ENCODE results near the gene KRTAP13-1. TPM values are rescaled to one million over a fixed set of nuclear protein-coding genes. Genes with fewer than 3 reads are reported as not detected.

Gene KRTAP13-1
- total RNA-seq, 1 donor = 0.27 TPM

Small RNAs within 50 kb of the gene (small RNA-seq; reads per million reads assigned to genes)
- not detected for gene KRTAP23-1
- gene MIR4327 = not detected

Other genes starting within 250 kb of the KRTAP13-1 start
- gene CLDN17, start 229.2 kb upstream of the KRTAP13-1 start, total RNA-seq = not detected
- not detected for gene CLDN8, start 179.9 kb upstream of the KRTAP13-1 start, total RNA-seq
- gene KRTAP24-1, start 113.1 kb upstream of the KRTAP13-1 start, total RNA-seq = not detected
- gene KRTAP25-1, start 106.5 kb upstream of the KRTAP13-1 start, total RNA-seq = not detected
- gene KRTAP26-1, start 75.7 kb upstream of the KRTAP13-1 start, total RNA-seq = not detected
- not detected for gene KRTAP27-1, start 58.3 kb upstream of the KRTAP13-1 start, total RNA-seq
- not detected for gene KRTAP23-1, start 47.4 kb upstream of the KRTAP13-1 start, total RNA-seq
- gene KRTAP13-2, start 23.8 kb upstream of the KRTAP13-1 start, total RNA-seq = not detected
- not detected for gene KRTAP13-3, start 29.9 kb downstream of the KRTAP13-1 start, total RNA-seq
- not detected for gene KRTAP13-4, start 34.2 kb downstream of the KRTAP13-1 start, total RNA-seq
- not detected for gene KRTAP15-1, start 44.2 kb downstream of the KRTAP13-1 start, total RNA-seq
- gene KRTAP19-1, start 84.3 kb downstream of the KRTAP13-1 start, total RNA-seq = not detected
- not detected for gene KRTAP19-2, start 91.4 kb downstream of the KRTAP13-1 start, total RNA-seq
- not detected for gene KRTAP19-3, start 96.0 kb downstream of the KRTAP13-1 start, total RNA-seq
- not detected for gene KRTAP19-4, start 101.1 kb downstream of the KRTAP13-1 start, total RNA-seq
- gene KRTAP19-5, start 106.1 kb downstream of the KRTAP13-1 start, total RNA-seq = not detected
- gene KRTAP19-6, start 145.8 kb downstream of the KRTAP13-1 start, total RNA-seq = not detected
- not detected for gene KRTAP19-7, start 165.3 kb downstream of the KRTAP13-1 start, total RNA-seq
- gene KRTAP22-2, start 194.4 kb downstream of the KRTAP13-1 start, total RNA-seq = not detected
- not detected for gene KRTAP6-3, start 196.4 kb downstream of the KRTAP13-1 start, total RNA-seq
- not detected for gene KRTAP6-2, start 202.9 kb downstream of the KRTAP13-1 start, total RNA-seq
- gene KRTAP22-1, start 205.1 kb downstream of the KRTAP13-1 start, total RNA-seq = not detected
- not detected for gene KRTAP6-1, start 217.9 kb downstream of the KRTAP13-1 start, total RNA-seq
- not detected for gene KRTAP20-1, start 220.4 kb downstream of the KRTAP13-1 start, total RNA-seq
- not detected for gene KRTAP20-4, start 224.6 kb downstream of the KRTAP13-1 start, total RNA-seq
- gene KRTAP20-2, start 239.2 kb downstream of the KRTAP13-1 start, total RNA-seq = not detected
- not detected for gene KRTAP20-3, start 246.8 kb downstream of the KRTAP13-1 start, total RNA-seq

All from hematopoietic multipotent progenitor cell (in vitro differentiated cells).